Uterus (tissue), 2 donors: Measurements from ENCODE around the gene FAM120A.

Source experiments
- POLR2A ChIP-seq, 2 donors: fragments of 450-650 bp; IDR thresholded peaks; one replicate each; pipeline ENCODE4 v1.6.1; 2016; ENCODE audit warnings: antibody characterized with exemption in 2 of 2, mild to moderate bottlenecking in 1 of 2, moderate library complexity in 1 of 2
- TF ChIP-seq, protein P1 (sequence below), 4 experiments: fragments of 200-600 bp in 2 of 4; fragments of 450-650 bp in 2 of 4; sonication (generic) in 2 of 4; IDR thresholded peaks; one replicate each; pipeline ENCODE4 v1.5.1; 2016 to 2019; ENCODE audit warnings: antibody characterized with exemption in 4 of 4, mild to moderate bottlenecking in 2 of 4, moderate library complexity in 1 of 4

DNA sequence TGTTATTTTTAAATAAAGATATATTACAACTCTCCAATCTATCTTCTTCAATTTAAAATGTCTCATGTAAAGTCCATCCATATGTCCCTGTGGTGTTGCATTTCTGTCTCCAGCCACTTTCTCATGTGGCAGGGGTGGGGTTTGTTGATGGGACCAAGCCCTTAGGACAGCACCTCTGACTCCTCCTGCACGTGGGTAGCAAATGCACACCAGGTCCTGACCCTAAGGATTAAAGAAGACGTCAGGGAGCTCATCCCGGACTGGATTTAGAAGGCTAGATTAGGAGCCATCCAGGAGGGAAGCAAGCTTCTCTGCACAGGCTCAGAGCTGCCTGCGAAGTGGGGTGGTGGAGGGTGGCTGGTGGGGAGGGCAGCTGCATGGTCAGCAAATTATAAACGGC is 40.8 kb downstream of the FAM120A start:
- no peak for TF ChIP-seq POLR2A (IDR thresholded peaks at IDR 0.05)
- TF ChIP-seq, protein P1, sequence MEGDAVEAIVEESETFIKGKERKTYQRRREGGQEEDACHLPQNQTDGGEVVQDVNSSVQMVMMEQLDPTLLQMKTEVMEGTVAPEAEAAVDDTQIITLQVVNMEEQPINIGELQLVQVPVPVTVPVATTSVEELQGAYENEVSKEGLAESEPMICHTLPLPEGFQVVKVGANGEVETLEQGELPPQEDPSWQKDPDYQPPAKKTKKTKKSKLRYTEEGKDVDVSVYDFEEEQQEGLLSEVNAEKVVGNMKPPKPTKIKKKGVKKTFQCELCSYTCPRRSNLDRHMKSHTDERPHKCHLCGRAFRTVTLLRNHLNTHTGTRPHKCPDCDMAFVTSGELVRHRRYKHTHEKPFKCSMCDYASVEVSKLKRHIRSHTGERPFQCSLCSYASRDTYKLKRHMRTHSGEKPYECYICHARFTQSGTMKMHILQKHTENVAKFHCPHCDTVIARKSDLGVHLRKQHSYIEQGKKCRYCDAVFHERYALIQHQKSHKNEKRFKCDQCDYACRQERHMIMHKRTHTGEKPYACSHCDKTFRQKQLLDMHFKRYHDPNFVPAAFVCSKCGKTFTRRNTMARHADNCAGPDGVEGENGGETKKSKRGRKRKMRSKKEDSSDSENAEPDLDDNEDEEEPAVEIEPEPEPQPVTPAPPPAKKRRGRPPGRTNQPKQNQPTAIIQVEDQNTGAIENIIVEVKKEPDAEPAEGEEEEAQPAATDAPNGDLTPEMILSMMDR (IDR thresholded peaks at IDR 0.05), result no peak
